ENCODE results near the gene WNK2. TPM values are rescaled to one million over a fixed set of nuclear protein-coding genes. Genes with fewer than 3 reads are reported as not detected.

The WNK2 gene
- polyA plus RNA-seq, 3 donors: 23.4 to 38.9 (median 33.6) TPM

- DNase-seq: no peak
These were observed 81.5 kb downstream of the WNK2 start for GRCh38 chr9:93265301-93265971.

GRCh38 chr9:93265972-93266371, 82.0 kb downstream of the WNK2 start:
- no peak for DNase-seq

- DNase-seq: no peak
These were observed 82.6 kb downstream of the WNK2 start for GRCh38 chr9:93266521-93267001.

GRCh38 chr9:93267091-93267541, 83.2 kb downstream of the WNK2 start:
- DNase-seq: no peak

GRCh38 chr9:93267681-93268505, 84.0 kb downstream of the WNK2 start:
- no peak for DNase-seq

- DNase-seq: no peak
These were observed 84.8 kb downstream of the WNK2 start for GRCh38 chr9:93268551-93269314.

- DNase-seq: no peak
These were observed 87.0 kb downstream of the WNK2 start for GRCh38 chr9:93270976-93271375.

- no peak for DNase-seq
These were observed 93.0 kb downstream of the WNK2 start for GRCh38 chr9:93276973-93277372.

- DNase-seq: no peak
These were observed 94.2 kb downstream of the WNK2 start for GRCh38 chr9:93278144-93278543.

- no peak for DNase-seq
These were observed 96.8 kb downstream of the WNK2 start for GRCh38 chr9:93280661-93281259.

- DNase-seq: no peak
These were observed 102.6 kb downstream of the WNK2 start for GRCh38 chr9:93286252-93287188.

GRCh38 chr9:93287189-93287552, 103.2 kb downstream of the WNK2 start:
- DNase-seq: no peak

- DNase-seq: no peak
These were observed 103.7 kb downstream of the WNK2 start for GRCh38 chr9:93287593-93287992.

- no peak for DNase-seq
These were observed 104.4 kb downstream of the WNK2 start for GRCh38 chr9:93288341-93288740.

- no peak for DNase-seq
These were observed 105.2 kb downstream of the WNK2 start for GRCh38 chr9:93288891-93289883.

- DNase-seq: no peak
These were observed 106.8 kb downstream of the WNK2 start for GRCh38 chr9:93290495-93291434.

GRCh38 chr9:93291536-93292287, 107.8 kb downstream of the WNK2 start:
- no peak for DNase-seq

- no peak for DNase-seq
These were observed 108.3 kb downstream of the WNK2 start for GRCh38 chr9:93292288-93292615.
